ENCODE data around the gene MTA3. TPM values are rescaled to one million over a fixed set of nuclear protein-coding genes. Genes with fewer than 3 reads are reported as not detected.
"Not testable (repeated sequence)": the region's sequence is repeated elsewhere in the genome, so short reads cannot be mapped to it uniquely, and the experiment has no call there.

Gene MTA3
- total RNA-seq, 2 donors from 2014 or later = 18.7 to 21.2 TPM

GRCh38 chr2:42556315-42556890 lies 12.0 kb upstream of the MTA3 start:
- no peaks in the 10 kb centered on the region for H3K9me3 Mint-ChIP-seq
- H3K27me3 Mint-ChIP-seq = peaks cover 0 to 7% of the 10 kb centered on the region in 2 donors
- no peak overlapping the region for H3K4me3 Mint-ChIP-seq
- no peak for DNase-seq (ENCODE audit: low spot score)
- no peaks in the 10 kb centered on the region for H3K4me1 Mint-ChIP-seq (ENCODE audit: low read depth in 2 of 2)
- peak in 1 of 2 donors; percentile 40 for ATAC-seq
- H3K36me3 Mint-ChIP-seq = no peaks in the 10 kb centered on the region
- no peak overlapping the region for H3K27ac Mint-ChIP-seq

GRCh38 chr2:42557306-42557705 lies 11.1 kb upstream of the MTA3 start:
- H3K4me1 Mint-ChIP-seq (ENCODE audit: low read depth in 2 of 2) = no peaks in the 10 kb centered on the region
- no peak overlapping the region for H3K27ac Mint-ChIP-seq
- no peak for ATAC-seq
- H3K4me3 Mint-ChIP-seq = no peak overlapping the region
- H3K9me3 Mint-ChIP-seq = no peaks in the 10 kb centered on the region
- H3K36me3 Mint-ChIP-seq = no peaks in the 10 kb centered on the region
- H3K27me3 Mint-ChIP-seq = peaks cover 0 to 7% of the 10 kb centered on the region in 2 donors
- DNase-seq (ENCODE audit: low spot score) = no peak

GRCh38 chr2:42558827-42559226 lies 9.6 kb upstream of the MTA3 start:
- Mint-ChIP-seq H3K36me3 (no peaks in the 10 kb centered on the region), H3K9me3 (no peaks in the 10 kb centered on the region), H3K4me1 (ENCODE audit: low read depth in 2 of 2) (no peaks in the 10 kb centered on the region), H3K4me3 (no peak overlapping the region), H3K27ac (no peak overlapping the region), H3K27me3 (peaks cover 0 to 11% of the 10 kb centered on the region in 2 donors)
- ATAC-seq (no peak), DNase-seq (ENCODE audit: low spot score) (no peak)

GRCh38 chr2:42560133-42560532 lies 8.3 kb upstream of the MTA3 start:
- not testable (repeated sequence) for DNase-seq (ENCODE audit: low spot score); H3K27ac Mint-ChIP-seq; H3K9me3 Mint-ChIP-seq; ATAC-seq; H3K4me1 Mint-ChIP-seq (ENCODE audit: low read depth in 2 of 2); H3K27me3 Mint-ChIP-seq; H3K36me3 Mint-ChIP-seq; H3K4me3 Mint-ChIP-seq

GRCh38 chr2:42560899-42561298 lies 7.5 kb upstream of the MTA3 start:
- DNase-seq (ENCODE audit: low spot score) (no peak), ATAC-seq (no peak)
- H3K36me3 Mint-ChIP-seq = no peaks in the 10 kb centered on the region
- no peak overlapping the region for H3K4me3 Mint-ChIP-seq
- H3K27me3 Mint-ChIP-seq = peaks cover 0 to 9% of the 10 kb centered on the region in 2 donors
- no peak overlapping the region for H3K27ac Mint-ChIP-seq
- H3K4me1 Mint-ChIP-seq (ENCODE audit: low read depth in 2 of 2) = no peaks in the 10 kb centered on the region
- no peaks in the 10 kb centered on the region for H3K9me3 Mint-ChIP-seq

GRCh38 chr2:42562474-42563144 lies 5.8 kb upstream of the MTA3 start:
- DNase-seq (ENCODE audit: low spot score) (no peak), ATAC-seq (peak in 1 of 2 donors; percentile 30)
- Mint-ChIP-seq H3K4me1 (ENCODE audit: low read depth in 2 of 2) (peaks cover 0 to 6% of the 10 kb centered on the region in 2 donors), H3K4me3 (no peak overlapping the region), H3K36me3 (no peaks in the 10 kb centered on the region), H3K27ac (no peak overlapping the region), H3K27me3 (peaks cover 0 to 9% of the 10 kb centered on the region in 2 donors), H3K9me3 (no peaks in the 10 kb centered on the region)

GRCh38 chr2:42566025-42566424 lies 2.4 kb upstream of the MTA3 start:
- DNase-seq (ENCODE audit: low spot score) (no peak), ATAC-seq (no peak)
- H3K27me3 Mint-ChIP-seq = peaks cover 0 to 7% of the 10 kb centered on the region in 2 donors
- no peak overlapping the region for H3K27ac Mint-ChIP-seq
- H3K36me3 Mint-ChIP-seq = no peaks in the 10 kb centered on the region
- H3K9me3 Mint-ChIP-seq = no peaks in the 10 kb centered on the region
- H3K4me1 Mint-ChIP-seq (ENCODE audit: low read depth in 2 of 2) = peaks cover 11 to 14% of the 10 kb centered on the region in 2 donors
- no peak overlapping the region for H3K4me3 Mint-ChIP-seq

GRCh38 chr2:42566837-42567321 lies 1.6 kb upstream of the MTA3 start:
- H3K9me3 Mint-ChIP-seq = no peaks in the 10 kb centered on the region
- H3K4me3 Mint-ChIP-seq = peak overlapping the region; percentile 12
- H3K36me3 Mint-ChIP-seq = no peaks in the 10 kb centered on the region
- H3K4me1 Mint-ChIP-seq (ENCODE audit: low read depth in 2 of 2) = peaks cover 11 to 14% of the 10 kb centered on the region in 2 donors
- ATAC-seq (no peak), DNase-seq (ENCODE audit: low spot score) (no peak)
- H3K27me3 Mint-ChIP-seq = peaks cover 0 to 6% of the 10 kb centered on the region in 2 donors
- peak overlapping the region; percentile 7 to 8 for H3K27ac Mint-ChIP-seq

GRCh38 chr2:42567364-42567763 lies 1.1 kb upstream of the MTA3 start:
- no peak for DNase-seq (ENCODE audit: low spot score)
- Mint-ChIP-seq H3K4me1 (ENCODE audit: low read depth in 2 of 2) (peaks cover 11 to 14% of the 10 kb centered on the region in 2 donors), H3K4me3 (peak overlapping the region; percentile 12), H3K36me3 (no peaks in the 10 kb centered on the region), H3K27ac (peak overlapping the region; percentile 7 to 8), H3K9me3 (no peaks in the 10 kb centered on the region), H3K27me3 (peaks cover 0 to 4% of the 10 kb centered on the region in 2 donors)
- ATAC-seq = no peak

- peaks cover 12 to 15% of the 10 kb centered on the region in 2 donors for H3K4me1 Mint-ChIP-seq (ENCODE audit: low read depth in 2 of 2)
- ATAC-seq (peak; percentile 11 to 17), DNase-seq (ENCODE audit: low spot score) (no peak)
- H3K27me3 Mint-ChIP-seq = peaks cover 0 to 1% of the 10 kb centered on the region in 2 donors
- H3K4me3 Mint-ChIP-seq = peak overlapping the region; percentile 12
- no peaks in the 10 kb centered on the region for H3K9me3 Mint-ChIP-seq
- H3K27ac Mint-ChIP-seq = peak overlapping the region; percentile 7 to 8
- H3K36me3 Mint-ChIP-seq = no peaks in the 10 kb centered on the region
These were observed 529 bp upstream of the MTA3 start for GRCh38 chr2:42567806-42568400.

GRCh38 chr2:42569116-42569711 lies 782 bp downstream of the MTA3 start:
- no peak for DNase-seq (ENCODE audit: low spot score)
- ATAC-seq = peak; percentile 47 to 59
- H3K9me3 Mint-ChIP-seq = no peaks in the 10 kb centered on the region
- H3K36me3 Mint-ChIP-seq = no peaks in the 10 kb centered on the region
- no peaks in the 10 kb centered on the region for H3K27me3 Mint-ChIP-seq
- H3K4me1 Mint-ChIP-seq (ENCODE audit: low read depth in 2 of 2) = peaks cover 16 to 17% of the 10 kb centered on the region in 2 donors
- H3K27ac Mint-ChIP-seq = peak overlapping the region; percentile 74 to 96
- H3K4me3 Mint-ChIP-seq = peak overlapping the region; percentile 83

GRCh38 chr2:42569883-42570282 lies 1.5 kb downstream of the MTA3 start:
- H3K9me3 Mint-ChIP-seq = no peaks in the 10 kb centered on the region
- no peaks in the 10 kb centered on the region for H3K36me3 Mint-ChIP-seq
- no peak for ATAC-seq
- no peaks in the 10 kb centered on the region for H3K27me3 Mint-ChIP-seq
- DNase-seq (ENCODE audit: low spot score) = no peak
- peak overlapping the region; percentile 83 for H3K4me3 Mint-ChIP-seq
- H3K4me1 Mint-ChIP-seq (ENCODE audit: low read depth in 2 of 2) = peaks cover 16 to 17% of the 10 kb centered on the region in 2 donors
- peak overlapping the region; percentile 74 to 96 for H3K27ac Mint-ChIP-seq

GRCh38 chr2:42572297-42573081 lies 4.1 kb downstream of the MTA3 start:
- peaks cover 18 to 28% of the 10 kb centered on the region in 2 donors for H3K4me1 Mint-ChIP-seq (ENCODE audit: low read depth in 2 of 2)
- H3K9me3 Mint-ChIP-seq = no peaks in the 10 kb centered on the region
- H3K27me3 Mint-ChIP-seq = no peaks in the 10 kb centered on the region
- no peak overlapping the region for H3K27ac Mint-ChIP-seq
- ATAC-seq = no peak
- H3K4me3 Mint-ChIP-seq = no peak overlapping the region
- no peaks in the 10 kb centered on the region for H3K36me3 Mint-ChIP-seq
- DNase-seq (ENCODE audit: low spot score) = no peak

Data from natural killer cell treated with Interleukin-12 subunit alpha and Interleukin-12 subunit beta and Interleukin-15 and Interleukin-18, amount 100 ng/mL, for 72 hours (primary cell).